NCI-H526 (cell line): ENCODE results near the gene FOXP2.
A peak's percentile ranks its signal among the peaks of the same experiment; 100 is the strongest.
"Not testable (repeated sequence)": the region's sequence is repeated elsewhere in the genome, so short reads cannot be mapped to it uniquely, and the experiment has no call there.

ENCODE experiments used
- DNase-seq, 2 experiments: peaks; one replicate each; lab custom pipeline; 2025; lab: John Stamatoyannopoulos, UW

Gene FOXP2

GRCh38 chr7:114502454-114503254, 88.0 kb downstream of the FOXP2 start:
- DNase-seq, result no peak

DNA sequence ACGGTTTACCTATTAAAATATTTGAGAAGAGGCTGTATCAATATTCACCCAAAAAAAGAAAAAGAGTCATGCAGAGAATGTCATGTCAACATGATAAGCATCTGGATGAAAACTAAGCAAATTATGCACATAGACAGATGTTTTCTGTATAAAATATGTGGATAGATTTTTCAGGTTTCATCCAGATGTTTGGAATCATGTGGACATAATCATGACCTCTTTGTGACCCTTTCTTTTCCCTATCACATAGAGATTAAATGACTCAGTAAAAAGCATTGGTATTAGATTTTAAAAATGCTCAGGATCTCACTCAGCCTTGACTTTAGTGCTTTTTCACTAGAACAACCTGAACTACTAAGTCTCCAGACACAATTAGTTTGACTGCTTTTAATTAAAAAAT, 90.0 kb downstream of the FOXP2 start:
- no peak for DNase-seq

GRCh38 chr7:114507381-114507780, 92.8 kb downstream of the FOXP2 start:
- no peak for DNase-seq

DNA sequence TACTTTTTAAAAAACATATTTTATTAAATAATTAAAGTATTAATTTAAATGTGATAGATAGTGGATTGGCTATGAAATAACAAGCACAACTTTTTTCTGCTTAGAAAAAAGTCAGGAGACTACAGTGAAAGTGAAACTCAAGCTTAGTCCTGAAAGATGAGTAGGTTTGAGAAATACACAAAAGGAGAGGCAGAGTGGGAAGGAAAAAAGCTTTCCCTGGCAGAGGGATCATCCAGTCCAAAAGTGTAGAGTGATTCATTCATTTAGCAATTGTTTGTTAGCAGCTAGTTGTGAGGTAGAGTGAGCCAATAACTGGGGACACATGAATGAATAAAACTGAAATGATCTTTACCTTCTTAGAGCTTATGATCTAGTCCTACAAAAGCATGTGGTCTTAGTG, 93.5 kb downstream of the FOXP2 start:
- DNase-seq, result no peak

- not testable (repeated sequence) for DNase-seq
Measured at GRCh38 chr7:114510824-114511223, 96.2 kb downstream of the FOXP2 start.

DNA sequence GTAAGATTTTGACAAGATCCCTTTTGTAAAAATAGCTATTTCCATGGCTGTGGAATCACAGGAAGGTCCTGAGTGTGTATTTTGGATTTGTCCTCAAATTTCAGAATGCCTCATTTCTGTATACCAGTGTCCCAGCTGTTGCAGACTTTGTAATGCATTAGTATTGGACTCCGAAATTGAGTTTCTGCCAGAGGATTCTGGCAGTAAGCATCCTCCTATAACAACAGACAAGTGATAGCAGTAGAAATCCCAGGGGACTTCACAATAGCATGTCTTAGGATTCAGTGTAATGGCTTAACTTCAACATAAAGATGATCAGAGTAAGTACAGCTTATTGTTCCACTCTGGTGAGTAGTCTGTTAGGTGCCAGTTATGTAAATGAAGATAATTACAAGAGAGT, 104.6 kb downstream of the FOXP2 start:
- no peak for DNase-seq

GRCh38 chr7:114522081-114522480, 107.5 kb downstream of the FOXP2 start:
- DNase-seq, result no peak

DNA sequence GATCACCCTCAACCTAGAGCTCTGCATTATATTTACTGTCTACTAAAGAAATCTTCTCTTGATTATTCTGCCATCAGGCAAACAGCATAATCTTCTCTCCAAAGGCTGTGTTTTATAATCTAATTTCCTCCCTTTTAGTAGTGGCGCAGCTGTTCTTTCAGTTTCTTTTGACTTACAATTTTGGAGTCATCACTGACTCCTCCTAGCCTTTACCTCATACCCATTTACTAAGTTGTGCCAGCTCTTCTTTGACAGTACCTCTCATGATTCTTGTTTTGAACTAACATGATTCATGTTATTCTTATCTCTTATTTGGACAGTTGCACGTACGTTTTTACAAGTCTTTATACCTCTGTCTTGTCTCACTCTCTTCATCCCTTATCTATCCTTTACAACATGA, 113.0 kb downstream of the FOXP2 start:
- no peak for DNase-seq

GRCh38 chr7:114530057-114530611, 115.5 kb downstream of the FOXP2 start:
- DNase-seq, result peak; percentile 19 to 23

- no peak for DNase-seq
Measured at GRCh38 chr7:114531326-114531725, 116.7 kb downstream of the FOXP2 start.

DNA sequence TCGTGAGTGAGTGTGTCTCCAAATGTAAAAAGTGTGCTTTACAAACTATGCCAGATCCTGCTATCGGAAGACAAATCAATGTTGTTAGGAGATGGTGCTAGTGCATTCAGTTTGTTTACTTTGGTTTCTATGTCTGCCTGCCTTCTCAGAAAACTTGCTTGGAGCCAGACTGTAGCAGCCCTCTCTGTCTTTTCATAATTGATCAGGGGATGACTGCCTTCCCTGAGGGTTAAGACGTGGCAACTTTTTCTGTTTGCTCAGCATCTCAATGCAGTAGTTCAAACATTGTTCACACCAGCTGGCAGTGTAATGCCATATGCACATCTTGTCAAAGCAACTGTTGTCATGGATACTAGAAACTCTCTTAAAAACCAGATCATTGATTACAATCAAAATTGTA, 118.5 kb downstream of the FOXP2 start:
- no peak for DNase-seq

- no peak for DNase-seq
Measured at GRCh38 chr7:114534953-114535352, 120.3 kb downstream of the FOXP2 start.

GRCh38 chr7:114539575-114539974, 125.0 kb downstream of the FOXP2 start:
- DNase-seq, result peak; percentile 24 to 73

DNA sequence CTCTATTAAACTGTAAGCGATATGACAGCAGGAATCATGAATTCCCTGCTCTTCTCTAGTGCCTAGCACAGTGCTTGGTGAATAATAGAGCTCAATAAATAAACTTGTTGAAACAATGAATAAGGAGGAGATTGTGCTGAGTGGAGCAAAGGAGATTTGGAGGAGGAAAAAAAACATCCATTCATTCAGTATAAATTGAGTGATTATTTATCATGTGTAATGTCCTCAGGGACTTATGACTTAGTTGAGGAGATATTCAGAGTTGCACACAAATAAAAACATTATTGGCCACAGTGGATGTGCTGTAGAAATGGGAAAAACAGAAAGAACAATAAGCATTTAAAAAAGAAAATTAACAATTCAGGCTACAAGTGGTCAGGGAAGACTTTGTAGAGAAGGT, 125.7 kb downstream of the FOXP2 start:
- DNase-seq, result no peak

DNA sequence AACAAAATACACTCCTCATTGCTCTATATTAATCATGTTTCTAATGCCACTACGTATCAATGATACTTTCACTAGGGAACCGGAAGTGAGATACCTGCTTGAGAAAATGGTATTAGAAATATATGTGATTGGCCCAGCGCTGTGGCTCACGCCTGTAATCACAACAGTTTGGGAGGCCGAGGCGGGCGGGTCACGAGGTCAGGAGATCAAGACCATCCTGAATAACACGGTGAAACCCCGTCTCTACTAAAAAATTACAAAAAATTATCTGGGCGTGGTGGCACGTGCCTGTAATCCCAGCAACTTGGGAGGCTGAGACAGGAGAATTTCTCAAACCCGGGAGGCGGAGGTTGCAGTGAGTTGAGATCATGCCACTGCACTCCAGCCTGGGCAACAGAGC, 132.7 kb downstream of the FOXP2 start:
- DNase-seq, result not testable (repeated sequence)

- DNase-seq, result peak; percentile 15 to 59
Measured at GRCh38 chr7:114548081-114548980, 133.7 kb downstream of the FOXP2 start.

- no peak for DNase-seq
Measured at GRCh38 chr7:114554781-114555537, 140.3 kb downstream of the FOXP2 start.

DNA sequence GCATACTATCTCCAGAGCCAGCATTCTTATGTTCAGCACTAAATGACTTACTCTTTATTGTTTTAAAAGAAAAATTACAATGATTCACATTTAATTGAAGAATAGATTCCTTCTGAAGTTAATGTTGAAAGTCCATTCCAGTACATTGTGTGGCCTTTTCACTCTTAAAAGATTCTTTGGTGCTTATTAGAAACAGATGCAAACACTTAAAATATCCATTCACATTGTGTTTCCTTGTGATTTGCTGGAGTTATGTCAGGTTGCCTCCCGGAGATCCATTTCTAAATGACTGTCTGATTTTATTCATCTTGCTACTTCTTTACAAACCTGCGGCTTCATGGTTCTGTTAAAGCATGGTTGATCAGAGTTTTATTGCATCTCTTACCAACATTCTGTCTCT, 152.8 kb downstream of the FOXP2 start:
- DNase-seq, result no peak

DNA sequence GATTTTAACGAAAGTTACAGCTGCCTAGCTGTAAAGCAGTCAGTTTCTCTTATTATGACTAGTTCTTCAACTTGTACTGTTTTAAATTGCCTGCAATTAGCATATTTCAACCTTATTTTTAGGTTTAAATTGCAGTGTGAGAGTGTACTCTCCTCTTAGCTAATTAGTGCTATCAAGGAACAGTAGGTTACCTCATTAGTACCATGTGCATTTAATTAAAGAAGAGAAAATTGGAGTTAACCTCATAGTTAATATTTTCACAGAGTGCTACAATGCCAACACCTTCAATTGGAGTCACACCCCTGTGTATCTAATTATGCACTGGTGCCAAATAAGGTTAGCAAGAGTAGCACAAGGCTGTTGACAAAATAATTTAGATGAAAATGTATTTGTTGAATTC, 154.6 kb downstream of the FOXP2 start:
- DNase-seq, result no peak

DNA sequence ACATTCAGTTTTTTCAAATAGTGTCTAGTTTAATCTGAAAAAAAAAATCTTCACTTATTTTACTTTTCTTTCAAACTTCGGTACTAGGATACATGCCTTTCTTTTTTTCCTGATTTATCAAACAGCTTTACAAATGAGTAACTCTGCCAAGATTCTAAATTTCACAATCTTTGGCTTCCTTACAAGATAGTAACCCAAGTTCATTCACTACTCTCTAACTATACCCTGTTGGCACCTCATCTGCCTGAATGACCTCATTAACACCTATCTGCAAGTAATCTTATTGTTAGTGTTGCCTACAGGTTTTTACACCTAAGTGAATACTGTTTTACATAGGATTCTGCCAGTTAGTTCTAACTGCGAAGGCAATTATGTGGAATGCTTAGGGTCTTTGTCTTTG, 159.8 kb downstream of the FOXP2 start:
- no peak for DNase-seq

GRCh38 chr7:114575098-114575497, 160.5 kb downstream of the FOXP2 start:
- no peak for DNase-seq

DNA sequence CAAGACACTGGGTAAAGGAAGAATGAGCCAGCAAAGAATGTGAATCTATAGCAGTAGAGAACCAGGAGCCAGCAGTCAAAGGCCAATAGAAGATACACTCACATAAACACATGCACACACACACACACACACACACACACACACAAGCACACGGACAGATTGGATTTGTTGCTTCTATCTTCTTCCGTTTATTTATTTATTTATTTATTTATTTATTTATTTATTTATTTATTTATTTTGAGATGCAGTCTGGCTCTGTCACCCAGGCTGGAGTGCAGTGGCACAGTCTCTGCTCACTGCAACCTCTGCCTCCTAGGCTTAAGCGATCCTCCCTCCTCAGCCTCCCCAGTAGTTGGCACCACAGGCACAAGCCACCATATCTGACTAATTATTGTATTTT, 166.3 kb downstream of the FOXP2 start:
- not testable (repeated sequence) for DNase-seq
